Activated gamma-delta T cell (primary cell): Measurements from ENCODE around the gene DPYSL4.
"Not testable (repeated sequence)": the region's sequence is repeated elsewhere in the genome, so short reads cannot be mapped to it uniquely, and the experiment has no call there.

ENCODE experiments used
- DNase-seq: peaks from one replicate; lab custom pipeline; 2025; lab: John Stamatoyannopoulos, UW

Gene DPYSL4

DNA sequence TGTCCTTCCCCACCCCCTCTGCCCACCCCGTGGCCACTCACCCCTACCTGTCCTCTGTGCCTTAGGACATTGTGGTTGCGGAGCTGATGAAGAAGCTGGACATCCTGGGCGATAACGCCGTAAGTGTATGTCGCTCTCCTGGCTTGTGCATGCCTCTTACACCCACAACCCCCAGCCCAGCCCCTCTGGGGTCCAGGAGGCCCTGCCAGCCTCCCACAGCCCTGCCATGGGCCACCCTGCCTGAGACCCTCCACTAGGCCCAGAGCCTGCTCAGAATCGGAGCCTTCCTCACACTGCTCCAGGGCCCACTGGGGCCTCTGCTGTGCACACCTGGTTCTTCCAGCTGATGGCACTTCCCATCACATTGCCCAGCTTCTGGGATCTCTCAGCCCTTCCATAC lies 36.8 kb upstream of the DPYSL4 start:
- no peak for DNase-seq

DNA sequence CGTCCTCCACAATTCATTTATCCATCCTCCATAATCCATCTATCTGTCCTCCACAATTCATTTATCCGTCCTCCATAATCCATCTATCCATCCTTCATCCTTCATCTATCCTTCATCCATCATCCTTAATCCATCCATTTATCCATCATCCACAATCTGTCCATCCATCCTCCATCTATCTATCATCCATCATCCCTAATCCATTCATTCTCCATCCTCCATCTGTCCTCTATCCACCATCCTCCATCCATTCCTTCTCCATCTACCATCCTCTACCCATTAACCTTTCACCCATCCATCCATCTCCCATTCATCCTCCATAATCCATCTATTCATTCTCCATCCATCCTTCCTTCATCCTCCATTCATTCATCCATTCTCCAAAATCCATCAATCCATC lies 36.0 kb upstream of the DPYSL4 start:
- no peak for DNase-seq

DNA sequence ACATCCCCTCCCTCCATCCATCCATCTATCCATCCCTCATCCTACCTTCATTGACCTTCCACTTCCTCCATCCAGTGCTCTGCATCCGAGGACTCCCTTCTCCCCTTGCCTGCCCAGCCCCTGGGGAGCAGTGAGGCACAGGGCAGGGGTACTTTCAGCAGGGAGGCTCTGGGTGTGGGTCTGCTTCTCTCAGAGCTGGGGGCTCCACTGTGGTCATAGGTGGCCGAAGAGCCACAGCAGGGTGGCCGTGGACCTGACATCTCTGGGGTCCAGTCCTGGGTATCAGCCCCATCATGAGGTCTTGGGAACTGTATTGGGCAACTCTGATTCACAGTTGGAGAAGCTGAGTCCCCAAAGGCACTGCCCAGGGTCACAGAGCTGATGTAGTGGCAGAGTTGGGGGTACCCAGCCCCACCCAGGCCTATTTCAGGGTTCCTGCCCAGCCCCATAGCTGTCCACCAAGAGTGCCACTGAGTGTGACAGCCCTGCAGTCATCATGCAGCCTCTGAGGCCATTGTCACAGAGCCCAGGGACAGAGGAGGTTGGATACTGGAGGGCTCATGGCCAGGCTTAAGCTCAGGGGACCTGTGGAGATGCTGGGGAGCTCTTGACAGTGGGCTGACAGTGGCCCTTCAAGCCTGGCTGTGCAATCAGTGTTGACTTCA lies 35.3 kb upstream of the DPYSL4 start:
- no peak for DNase-seq

DNA sequence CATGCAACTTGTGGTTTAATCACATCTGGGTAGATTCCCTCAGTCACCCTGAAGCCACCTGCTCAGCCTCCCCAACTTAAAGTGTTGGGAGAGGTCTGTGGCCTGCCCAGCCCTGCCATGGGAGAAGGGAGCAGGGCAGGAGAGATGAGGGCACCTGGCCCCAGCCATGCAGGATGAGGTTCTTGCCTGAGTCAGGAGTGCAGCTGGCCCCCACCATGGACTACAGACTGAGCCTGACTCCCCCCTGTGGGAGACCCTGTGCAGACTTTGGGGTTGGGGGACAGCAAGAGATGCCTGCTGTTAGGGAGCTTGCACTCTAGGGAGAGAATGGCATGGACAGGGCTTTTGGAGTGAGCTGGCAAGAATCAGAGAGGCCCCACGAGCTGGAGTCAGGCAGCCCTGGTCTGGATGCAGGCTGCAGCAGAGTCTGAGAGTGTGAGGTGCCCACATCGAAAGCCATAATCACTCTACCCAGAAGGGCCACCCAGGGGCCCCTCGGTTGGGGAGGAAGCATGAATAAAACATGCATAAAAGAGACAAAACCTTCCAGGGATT lies 34.7 kb upstream of the DPYSL4 start:
- DNase-seq: no peak

DNA sequence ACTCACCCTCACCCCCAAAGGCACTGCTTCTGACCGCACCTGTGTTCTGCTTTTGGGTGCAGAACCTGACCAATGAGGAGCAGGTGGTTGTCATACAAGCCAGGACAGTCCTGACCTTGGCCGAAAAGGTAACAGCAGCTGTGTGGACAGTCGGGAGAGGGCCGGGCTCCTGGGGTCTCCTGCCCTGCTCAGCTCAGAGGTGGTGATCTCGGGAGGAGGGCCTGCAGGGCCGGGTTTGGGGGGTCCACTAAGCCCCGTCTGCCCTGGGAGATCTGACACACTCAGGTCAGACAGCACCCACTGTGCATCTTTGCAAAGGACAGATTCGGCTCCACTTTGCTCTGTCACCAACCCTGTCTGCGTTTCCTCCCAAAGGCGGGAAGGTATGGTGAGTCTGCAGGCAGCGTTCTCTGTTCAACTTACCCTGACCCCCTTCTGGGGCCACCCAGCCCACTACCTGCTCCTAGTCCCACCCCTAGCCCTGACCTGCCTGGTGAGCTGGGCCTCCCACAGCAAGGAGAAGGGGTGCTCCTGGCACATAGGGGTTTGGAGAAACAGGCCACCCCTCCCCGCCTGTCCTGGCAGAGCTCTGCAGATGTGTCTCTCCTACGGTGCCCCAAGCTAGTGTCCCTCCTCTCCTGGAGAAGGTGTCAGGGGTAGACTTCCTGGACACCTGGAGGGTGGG lies 33.7 kb upstream of the DPYSL4 start:
- no peak for DNase-seq

DNA sequence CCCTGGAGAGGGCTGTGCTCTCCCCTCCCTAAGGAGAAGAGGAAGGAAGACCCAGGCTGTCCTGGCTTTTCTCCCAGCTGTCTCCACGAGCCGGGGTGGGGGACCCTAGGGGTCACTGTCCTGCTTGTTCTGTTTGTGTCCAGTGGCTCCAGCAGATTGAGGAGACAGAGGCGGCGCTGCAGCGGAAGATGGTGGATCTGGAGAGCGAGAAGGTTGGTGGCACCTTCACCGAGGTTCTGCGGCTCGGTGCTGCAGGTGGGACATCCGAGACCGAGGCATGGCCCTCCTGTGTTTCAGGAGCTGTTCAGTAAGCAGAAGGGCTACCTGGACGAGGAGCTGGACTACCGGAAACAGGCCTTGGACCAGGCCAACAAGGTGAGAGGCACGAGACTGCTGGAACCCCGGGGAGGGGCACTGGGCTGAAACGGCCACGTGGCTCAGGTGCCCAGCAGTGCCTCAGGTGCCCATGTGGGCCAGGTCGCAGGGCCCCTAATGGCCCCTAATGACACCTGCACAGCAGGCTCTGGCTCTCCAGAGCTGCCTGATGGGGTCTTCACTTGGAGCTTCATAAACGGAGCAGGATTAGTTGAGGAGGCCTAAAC lies 33.0 kb upstream of the DPYSL4 start:
- DNase-seq: no peak

DNA sequence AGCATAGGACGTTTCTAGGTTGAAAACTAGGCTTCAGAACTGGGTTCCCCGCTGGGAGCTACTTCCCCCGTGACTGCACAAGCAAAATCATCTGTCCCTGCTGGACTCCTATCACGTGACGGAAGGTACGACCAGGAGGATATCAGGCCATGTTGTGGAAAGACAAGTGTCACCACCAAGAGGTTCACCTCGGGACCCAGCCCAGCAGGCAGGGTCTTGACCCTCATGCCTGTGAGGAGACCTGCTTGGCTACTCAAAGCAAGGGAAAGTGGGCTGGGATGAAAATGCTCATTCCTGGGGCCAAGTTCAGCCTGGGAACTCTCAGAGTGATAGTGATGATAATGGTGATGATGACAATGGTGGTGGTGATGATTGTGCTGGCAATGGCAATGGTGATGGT lies 32.3 kb upstream of the DPYSL4 start:
- no peak for DNase-seq

DNA sequence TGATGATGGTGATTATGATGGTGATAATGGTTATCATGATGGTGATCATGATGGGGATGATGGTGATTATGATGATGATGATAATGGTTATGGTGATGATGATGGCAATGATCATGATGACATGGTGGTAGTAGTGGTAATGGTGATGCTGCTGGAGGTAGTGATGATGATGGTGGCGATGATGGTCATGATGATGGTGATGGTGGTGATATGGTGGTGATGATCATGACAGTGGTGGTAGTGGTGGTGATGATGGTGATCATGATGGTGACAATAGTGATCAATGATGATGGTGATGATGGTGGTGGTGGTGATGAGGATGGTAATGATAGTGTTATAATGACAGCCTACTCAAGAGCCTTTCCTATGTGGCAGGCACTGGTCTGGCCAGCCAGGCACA lies 31.8 kb upstream of the DPYSL4 start:
- no peak for DNase-seq

DNA sequence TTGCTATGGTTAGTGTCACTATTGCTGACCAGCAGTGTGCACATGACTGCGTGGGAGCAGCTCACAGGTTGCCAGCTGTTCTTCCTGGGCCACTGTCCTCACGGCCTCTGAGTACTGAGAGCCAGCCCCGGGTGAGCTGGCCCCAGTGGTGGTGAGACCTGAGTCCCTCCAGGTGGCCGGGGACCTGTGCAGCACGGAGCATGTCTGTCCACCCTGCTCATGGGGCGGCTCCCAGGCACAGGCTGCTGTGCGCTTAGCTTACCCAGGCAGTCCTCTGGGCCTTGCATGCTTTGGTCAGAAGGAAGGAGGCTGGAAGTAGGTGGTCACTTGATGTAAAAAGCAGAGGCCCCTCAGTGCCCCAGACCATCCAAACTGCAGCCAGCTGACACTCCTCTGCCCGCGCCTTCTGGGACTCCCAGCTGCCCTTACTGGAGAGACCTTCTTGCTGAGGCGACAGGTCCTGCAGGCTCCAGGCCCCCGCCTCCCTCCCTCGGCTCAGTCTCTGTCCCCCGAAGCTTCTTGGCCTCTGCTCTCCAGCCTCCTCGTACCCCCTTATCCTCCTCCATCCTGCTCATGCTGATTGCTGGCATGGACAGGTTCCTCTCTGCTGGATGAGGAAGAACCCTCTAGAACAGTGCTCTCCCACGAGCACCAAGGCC lies 30.9 kb upstream of the DPYSL4 start:
- no peak for DNase-seq

DNA sequence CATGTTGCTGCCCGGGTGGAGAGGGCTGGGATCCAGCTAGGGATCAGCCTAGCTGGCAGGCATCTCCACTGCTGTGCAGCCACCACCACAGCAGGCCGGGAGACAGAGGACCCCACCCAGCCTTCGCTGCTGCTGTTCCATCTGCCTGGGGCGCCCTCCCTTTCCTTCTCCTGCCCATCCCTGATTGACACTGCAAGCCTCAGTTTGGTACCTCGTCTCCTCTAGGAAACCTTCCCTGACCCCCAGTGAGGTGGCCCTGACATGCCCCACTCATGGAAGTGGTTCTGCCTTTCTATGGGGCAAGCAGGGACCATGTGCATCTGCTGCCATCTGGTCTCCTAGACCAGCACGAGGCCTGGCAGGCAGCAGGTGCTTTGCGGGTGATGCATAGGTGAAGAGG lies 30.4 kb upstream of the DPYSL4 start:
- DNase-seq: no peak

DNA sequence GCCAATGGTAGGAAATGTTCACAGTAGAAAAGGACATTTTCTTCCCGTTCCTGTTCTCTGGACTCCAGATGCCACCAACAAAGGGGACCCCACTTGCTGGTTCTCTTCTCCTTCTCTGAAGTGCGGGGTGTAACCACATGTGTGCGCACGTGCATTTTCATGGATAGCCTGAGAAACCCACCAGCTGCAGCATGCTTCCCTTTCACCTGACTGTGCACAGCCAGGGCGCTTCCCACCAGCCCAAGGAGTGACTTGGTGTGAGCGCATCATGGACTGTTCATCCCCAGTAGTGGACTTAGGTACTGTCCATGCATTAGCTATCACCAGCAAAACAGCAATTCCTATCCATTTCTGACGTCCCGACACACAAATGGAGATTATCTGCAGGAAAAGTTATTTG lies 29.6 kb upstream of the DPYSL4 start:
- no peak for DNase-seq

DNA sequence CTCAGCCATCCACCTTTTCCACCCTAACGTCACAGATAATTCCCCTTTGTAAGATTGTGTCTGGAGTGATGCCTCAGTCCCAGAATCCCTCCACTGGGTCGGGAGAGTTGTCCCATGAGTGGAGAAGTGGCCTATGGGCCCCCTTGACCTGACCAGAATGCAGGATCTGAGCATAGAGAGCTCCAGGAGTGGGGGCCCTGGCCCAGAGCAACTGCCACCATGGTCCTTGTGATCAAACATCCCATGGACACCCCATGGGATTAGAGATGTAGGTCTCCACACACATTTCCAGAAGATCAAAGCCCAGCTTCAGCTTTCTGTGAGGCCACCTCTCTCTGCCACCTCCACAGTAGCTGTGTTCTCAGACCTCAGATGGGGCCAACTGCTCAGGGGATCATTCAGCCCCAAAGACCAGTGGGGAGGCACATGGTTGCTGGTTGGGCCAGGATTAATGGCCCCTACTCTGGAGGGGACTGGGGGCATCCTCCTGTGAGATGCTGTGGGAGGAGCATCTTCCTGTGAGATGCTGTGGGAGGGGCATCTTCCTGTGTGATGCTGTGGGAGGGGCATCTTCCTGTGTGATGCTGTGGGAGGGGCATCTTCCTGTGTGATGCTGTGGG lies 28.5 kb upstream of the DPYSL4 start:
- DNase-seq: no peak

DNA sequence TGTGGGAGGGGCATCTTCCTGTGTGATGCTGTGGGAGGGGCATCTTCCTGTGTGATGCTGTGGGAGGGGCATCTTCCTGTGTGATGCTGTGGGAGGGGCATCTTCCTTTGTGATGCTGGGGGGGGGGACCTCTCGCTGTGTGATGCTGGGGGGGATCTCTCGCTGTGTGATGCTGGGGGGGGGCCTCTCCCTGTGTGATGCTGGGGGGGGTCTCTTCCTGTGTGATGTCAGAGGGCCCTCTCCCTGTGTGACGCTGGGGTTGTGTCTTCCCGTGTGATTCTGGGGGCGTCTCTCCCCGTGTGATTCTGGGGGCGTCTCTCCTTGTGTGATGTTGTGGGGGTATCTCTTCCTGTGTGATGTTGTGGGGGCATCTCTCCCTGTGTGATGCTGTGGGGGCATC lies 27.9 kb upstream of the DPYSL4 start:
- DNase-seq: no peak

DNA sequence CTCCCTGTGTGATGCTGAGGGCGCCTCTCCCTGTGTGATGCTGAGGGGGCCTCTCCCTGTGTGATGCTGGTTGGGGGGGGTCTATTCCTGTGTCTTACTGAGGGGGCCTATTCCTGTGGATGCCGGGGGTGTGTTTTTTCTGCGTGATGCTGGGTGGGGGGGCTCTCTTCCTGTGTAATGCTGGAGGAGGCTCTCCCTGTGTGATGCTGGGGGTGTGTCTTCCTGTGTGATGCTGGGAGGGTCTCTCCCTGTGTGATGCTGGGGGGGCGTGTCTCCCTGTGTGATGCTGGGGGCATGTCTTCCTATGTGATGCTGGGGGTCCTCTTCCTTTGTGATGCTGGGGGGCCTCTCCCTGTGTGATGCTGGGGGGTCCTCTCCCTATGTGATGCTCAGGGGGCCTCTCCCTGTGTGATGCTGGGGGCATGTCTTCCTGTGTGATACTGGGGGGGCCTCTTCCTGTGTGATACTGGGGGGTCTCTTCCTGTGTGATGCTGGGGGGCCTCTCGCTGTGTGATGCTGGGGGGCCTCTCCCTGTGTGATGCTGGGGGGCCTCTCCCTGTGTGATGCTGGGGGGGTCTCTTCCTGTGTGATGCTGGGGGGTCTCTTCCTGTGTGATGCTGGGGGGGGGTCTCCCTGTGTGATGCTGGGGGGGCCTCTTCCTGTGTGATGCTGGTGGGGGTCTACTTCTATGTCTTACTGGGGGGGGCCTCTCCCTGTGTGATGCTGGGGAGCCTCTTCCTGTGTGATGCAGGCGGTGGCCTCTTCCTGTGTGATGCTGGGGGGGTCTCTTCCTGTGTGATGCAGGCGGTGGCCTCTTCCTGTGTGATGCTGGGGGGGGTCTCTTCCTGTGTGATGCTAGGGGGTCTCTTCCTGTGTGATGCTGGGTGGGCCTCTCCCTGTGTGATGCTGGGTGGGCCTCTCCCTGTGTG lies 27.2 kb upstream of the DPYSL4 start:
- DNase-seq: not testable (repeated sequence)

DNA sequence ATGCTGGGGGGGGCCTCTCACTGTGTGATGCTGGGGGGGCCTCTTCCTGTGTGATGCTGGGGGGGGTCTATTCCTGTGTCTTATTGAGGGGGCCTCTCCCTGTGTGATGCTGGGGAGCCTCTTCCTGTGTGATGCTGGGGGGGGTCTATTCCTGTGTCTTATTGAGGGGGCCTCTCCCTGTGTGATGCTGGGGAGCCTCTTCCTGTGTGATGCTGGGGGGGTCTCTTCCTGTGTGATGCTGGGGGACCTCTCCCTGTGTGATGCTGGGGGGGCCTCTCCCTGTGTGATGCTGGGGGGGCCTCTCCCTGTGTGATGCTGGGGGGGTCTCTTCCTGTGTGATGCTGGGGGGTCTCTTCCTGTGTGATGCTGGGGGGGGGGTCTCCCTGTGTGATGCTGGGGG lies 26.5 kb upstream of the DPYSL4 start:
- not testable (repeated sequence) for DNase-seq

DNA sequence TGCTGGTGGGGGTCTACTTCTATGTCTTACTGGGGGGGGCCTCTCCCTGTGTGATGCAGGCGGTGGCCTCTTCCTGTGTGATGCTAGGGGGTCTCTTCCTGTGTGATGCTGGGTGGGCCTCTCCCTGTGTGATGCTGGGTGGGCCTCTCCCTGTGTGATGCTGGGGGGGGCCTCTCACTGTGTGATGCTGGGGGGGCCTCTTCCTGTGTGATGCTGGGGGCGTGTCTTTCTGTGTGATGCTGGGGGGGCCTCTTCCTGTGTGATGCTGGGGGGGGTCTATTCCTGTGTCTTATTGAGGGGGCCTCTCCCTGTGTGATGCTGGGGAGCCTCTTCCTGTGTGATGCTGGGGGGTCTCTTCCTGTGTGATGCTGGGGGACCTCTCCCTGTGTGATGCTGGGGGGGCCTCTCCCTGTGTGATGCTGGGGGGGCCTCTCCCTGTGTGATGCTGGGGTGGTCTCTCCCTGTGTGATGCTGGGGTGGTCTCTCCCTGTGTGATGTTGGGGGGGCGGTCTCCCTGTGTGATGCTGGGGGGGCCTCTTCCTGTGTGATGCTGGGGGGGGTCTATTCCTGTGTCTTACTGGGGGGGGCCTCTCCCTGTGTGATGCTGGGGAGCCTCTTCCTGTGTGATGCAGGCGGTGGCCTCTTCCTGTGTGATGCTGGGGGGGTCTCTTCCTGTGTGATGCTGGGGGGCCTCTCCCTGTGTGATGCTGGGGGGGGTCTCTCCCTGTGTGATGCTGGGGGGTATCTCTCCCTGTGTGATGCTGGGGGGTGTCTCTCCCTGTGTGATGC lies 25.7 kb upstream of the DPYSL4 start:
- DNase-seq: not testable (repeated sequence)

DNA sequence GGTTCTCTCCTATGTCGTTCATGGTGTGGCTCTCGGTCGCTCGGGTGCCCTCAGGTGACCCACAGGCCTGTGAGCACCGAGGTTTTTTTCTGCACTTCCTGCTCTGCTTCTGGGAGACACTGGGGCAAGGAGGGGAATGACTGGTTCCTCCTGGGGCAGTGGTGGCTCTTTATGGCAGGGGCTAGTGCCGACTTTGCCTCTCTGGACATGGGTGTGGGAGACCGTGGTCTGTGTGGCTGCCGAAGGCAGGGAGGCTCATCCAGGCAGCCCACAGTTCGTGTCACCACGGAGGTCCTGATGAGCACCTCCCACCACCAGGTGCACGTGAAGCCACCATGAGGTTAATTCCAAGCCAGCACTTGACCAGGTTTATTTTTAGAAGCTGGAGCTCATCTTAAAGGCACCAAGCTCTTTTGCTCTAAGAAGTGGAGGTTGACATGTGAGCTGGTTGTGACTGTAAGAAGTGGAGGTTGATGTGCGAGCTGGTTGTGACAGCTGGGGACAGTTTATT lies 24.7 kb upstream of the DPYSL4 start:
- DNase-seq: no peak

DNA sequence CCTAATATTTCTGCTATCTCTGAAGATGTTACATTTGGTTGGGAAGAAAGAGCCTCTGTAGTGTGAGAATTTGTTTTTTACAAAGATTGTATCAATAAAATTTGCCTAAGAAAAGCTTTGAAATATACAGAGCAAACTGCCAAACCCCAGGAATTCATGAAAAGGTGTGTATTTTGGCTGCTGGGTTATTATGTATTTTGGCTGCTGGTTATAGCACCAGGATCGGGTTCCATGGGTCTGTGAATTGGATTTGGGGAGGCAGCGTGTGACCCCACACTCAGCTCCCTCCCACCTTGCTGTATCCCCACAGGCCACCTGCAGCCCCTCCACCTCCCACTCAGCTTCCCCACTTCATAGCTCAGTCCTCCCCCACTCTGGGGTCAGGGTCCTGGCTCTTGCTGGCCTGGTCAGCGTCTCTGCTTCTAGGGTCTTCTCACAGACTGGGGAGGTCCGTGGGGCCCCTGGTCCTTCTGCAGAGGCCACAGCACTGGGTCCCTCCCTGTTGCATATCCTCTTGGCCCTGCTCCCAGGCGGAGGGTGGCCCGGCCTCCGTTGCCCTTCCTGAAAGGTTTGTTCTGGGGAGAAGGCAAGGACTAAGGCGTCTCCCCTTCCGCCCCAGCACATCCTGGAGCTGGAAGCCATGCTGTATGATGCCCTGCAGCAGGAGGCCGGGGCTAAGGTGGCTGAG lies 24.0 kb upstream of the DPYSL4 start:
- DNase-seq: no peak

DNA sequence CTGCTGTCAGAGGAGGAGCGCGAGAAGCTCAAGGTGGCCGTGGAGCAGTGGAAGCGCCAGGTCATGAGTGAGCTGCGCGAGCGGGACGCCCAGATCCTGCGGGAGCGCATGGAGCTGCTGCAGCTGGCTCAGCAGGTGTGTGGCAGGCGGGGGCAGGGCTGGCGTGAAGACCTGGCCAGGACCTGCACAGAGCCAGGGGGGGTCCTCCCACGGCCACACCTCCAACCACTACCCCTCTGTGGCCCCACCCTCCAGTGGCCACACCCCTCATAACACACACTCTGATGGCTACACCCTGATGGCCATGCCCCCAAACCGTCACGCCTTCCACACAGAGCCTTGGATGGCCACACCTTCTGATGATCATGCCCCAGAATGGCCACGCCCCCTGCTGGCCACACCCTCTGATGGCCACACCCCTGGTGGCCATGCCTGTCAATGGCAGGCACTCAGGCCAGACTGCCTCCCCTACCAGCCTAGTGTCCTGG lies 23.4 kb upstream of the DPYSL4 start:
- no peak for DNase-seq
